ENCODE data around the gene POR. TPM values are rescaled to one million over a fixed set of nuclear protein-coding genes. Genes with fewer than 3 reads are reported as not detected.

The POR gene
- total RNA-seq, 4 donors from 2014 or later, result 10.0 to 122 (median 69.2) TPM

DNA sequence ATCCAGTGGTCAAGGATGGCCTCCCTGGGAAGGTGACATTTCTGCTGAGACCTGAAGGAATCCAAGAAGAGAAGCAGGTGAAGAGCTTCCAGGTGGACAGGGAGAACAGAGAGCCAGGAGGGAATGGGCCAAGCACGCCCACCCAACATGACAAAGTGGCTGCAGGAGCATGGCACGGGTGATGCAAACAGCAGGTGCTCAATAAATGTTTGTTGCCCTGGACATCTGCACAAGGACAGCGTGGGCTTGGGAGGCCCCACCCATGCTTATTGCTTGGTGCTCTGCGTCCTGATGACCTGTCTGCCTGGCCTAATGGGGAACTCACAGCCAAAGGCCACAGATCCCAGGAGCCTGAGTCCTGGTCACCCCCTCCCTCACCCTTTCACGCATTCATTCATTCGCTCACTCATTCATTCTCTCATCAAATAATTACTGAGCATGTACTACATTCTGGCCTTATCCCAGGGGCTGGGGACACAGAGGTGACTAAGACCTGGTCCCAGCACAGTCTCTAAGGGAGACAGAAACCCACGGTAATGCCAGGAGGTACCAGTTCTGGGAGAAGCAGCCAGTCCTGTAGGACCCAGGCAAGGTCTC is 23.0 kb upstream of the POR start:
- no peak overlapping the region for H3K27ac ChIP-seq
- TF ChIP-seq, protein P1, sequence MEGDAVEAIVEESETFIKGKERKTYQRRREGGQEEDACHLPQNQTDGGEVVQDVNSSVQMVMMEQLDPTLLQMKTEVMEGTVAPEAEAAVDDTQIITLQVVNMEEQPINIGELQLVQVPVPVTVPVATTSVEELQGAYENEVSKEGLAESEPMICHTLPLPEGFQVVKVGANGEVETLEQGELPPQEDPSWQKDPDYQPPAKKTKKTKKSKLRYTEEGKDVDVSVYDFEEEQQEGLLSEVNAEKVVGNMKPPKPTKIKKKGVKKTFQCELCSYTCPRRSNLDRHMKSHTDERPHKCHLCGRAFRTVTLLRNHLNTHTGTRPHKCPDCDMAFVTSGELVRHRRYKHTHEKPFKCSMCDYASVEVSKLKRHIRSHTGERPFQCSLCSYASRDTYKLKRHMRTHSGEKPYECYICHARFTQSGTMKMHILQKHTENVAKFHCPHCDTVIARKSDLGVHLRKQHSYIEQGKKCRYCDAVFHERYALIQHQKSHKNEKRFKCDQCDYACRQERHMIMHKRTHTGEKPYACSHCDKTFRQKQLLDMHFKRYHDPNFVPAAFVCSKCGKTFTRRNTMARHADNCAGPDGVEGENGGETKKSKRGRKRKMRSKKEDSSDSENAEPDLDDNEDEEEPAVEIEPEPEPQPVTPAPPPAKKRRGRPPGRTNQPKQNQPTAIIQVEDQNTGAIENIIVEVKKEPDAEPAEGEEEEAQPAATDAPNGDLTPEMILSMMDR (IDR thresholded peaks at IDR 0.05), result no peak
- TF ChIP-seq POLR2A (IDR thresholded peaks at IDR 0.05), result no peak
- intact Hi-C loops (cut with DNase I; ENCODE audit: low total_unique reads), result no loop called here
- H3K4me3 ChIP-seq, result no peak overlapping the region
- DNase-seq, result no peak
- H3K4me1 ChIP-seq, result no peaks in the 10 kb centered on the region
- H3K36me3 ChIP-seq, result no peaks in the 10 kb centered on the region
- H3K27me3 ChIP-seq, result no peaks in the 10 kb centered on the region
- no peaks in the 10 kb centered on the region for H3K9me3 ChIP-seq

DNA sequence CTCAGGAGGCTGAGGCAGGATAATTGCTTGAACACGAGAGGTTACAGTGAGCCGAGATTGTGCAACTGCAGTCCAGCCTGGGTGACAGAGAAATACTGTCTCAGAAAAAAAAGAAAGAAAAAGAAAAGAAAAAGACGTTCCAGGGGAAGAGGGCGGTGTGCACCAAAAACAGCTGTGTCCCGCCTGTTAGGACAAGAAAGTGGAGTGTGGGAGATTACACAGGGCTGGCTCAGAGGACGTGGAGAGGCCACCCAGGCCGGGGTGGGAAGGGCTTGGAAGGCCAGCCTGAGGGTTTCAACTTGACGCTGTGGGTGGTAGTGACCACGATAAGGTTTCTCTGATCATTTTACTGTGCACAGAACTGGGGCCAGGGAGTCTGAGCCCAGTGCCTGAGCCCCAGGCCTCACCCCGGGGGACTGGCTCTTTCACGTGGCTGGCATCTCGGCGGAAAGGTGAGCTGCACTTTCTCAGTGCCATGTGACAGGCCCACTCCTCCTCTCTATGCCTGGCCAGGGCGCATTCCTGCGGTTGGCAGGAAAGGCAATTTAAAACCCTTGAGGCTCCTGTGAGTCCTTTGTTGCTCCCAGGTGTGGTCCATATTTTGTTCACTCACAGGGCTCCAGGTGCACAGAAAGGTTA is 22.2 kb upstream of the POR start:
- H3K4me3 ChIP-seq, result no peak overlapping the region

DNA sequence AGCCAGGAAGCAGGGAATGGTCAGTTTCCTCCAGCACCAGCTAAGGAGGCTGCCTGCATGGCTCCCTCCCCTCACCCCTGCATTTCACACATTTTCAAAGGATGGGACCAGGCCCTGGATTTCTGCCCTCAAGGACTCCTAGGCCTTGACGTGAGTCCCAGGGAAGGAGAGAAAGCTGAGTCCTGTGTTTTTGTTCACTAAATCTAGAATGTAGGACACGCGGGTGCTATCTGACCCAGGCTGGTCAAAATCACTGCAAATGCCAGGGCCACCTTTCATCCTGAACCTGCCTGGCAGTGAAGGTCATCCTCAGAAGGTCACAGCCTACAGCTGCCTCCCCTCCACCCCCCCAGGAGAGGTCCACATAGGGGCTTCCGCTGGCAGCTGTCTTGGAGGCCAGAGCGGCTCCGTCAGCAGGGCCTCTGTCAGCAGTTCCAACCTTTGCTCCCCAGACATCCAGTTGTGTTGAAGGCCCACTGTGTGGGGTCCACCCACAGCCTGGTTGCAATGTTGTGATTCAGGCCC is 18.1 kb upstream of the POR start:
- no peaks in the 10 kb centered on the region for H3K36me3 ChIP-seq
- no peaks in the 10 kb centered on the region for H3K27me3 ChIP-seq
- TF ChIP-seq, protein P1 (IDR thresholded peaks at IDR 0.05), result no peak
- TF ChIP-seq POLR2A (IDR thresholded peaks at IDR 0.05), result no peak
- no peak overlapping the region for H3K27ac ChIP-seq
- intact Hi-C loops (cut with DNase I; ENCODE audit: low total_unique reads), result no loop called here
- H3K9me3 ChIP-seq, result no peaks in the 10 kb centered on the region
- no peaks in the 10 kb centered on the region for H3K4me1 ChIP-seq
- H3K4me3 ChIP-seq, result no peak overlapping the region
- DNase-seq, result no peak

More for the DNA sequence above, 22.2 kb upstream of the POR start:
- no peaks in the 10 kb centered on the region for H3K36me3 ChIP-seq
- H3K27me3 ChIP-seq, result no peaks in the 10 kb centered on the region
- H3K27ac ChIP-seq, result no peak overlapping the region
- intact Hi-C loops (cut with DNase I; ENCODE audit: low total_unique reads), result no loop called here
- no peaks in the 10 kb centered on the region for H3K9me3 ChIP-seq
- peak; percentile 59 to 66 for DNase-seq
- no peak for TF ChIP-seq POLR2A (IDR thresholded peaks at IDR 0.05)
- TF ChIP-seq, protein P1 (IDR thresholded peaks at IDR 0.05), result no peak
- no peaks in the 10 kb centered on the region for H3K4me1 ChIP-seq

DNA sequence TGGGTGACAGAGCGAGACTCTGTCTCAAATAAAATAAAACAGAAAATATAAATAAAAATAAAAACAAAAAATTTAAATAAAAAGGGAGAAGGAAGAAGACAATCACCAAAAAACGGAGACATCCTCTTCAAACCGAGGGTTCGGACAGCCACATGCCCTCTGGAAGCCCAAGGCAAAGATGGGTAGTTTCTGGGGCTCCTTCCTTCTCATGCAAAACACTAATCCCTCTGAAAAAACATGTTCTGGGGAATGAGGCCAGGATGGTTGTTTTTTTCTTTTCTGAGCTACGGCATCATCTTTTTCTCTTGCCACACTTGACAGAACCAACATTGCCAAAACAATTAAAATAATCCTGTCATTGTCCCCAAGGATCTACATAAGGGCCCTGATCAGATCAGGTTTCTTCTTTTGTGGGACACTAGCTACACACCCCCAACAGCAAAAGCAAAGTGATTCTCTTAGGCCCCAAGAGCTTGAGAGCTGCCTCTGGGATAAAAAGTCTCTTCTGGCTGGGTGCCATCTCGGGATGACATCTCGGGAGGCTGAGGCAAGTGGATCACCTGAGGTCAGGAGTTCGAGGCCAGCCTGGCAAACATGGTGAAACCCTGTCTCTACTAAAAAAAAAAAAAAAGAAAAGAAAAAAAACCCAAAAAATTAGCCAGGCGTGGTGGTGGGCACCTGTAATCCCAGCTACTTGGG is 14.2 kb upstream of the POR start:
- no peak overlapping the region for H3K4me3 ChIP-seq
- H3K36me3 ChIP-seq, result no peaks in the 10 kb centered on the region
- DNase-seq, result no peak
- no peaks in the 10 kb centered on the region for H3K4me1 ChIP-seq
- H3K9me3 ChIP-seq, result no peaks in the 10 kb centered on the region
- no peak overlapping the region for H3K27ac ChIP-seq
- TF ChIP-seq POLR2A (IDR thresholded peaks at IDR 0.05), result no peak
- TF ChIP-seq, protein P1 (IDR thresholded peaks at IDR 0.05), result no peak
- H3K27me3 ChIP-seq, result no peaks in the 10 kb centered on the region
- intact Hi-C loops (cut with DNase I; ENCODE audit: low total_unique reads), result no loop called here

Data from uterus (tissue), 4 donors.